Adrenal gland (tissue), 5 donors: Measurements from ENCODE around the gene UROC1.

Experiments used
- CTCF ChIP-seq, 6 experiments: fragments of 450-650 bp in 4 of 6; fragments of 200-600 bp in 2 of 6; sonication (generic) in 1 of 6; IDR thresholded peaks; 1 replicate in 5 of 6; 2 replicates in 1 of 6; pipeline versions ENCODE4 v1.5.1 to v1.8.0; 2016 to 2021; ENCODE audit warnings: antibody characterized with exemption in 6 of 6, mild to moderate bottlenecking in 2 of 6, moderate library complexity in 1 of 6
- POLR2A ChIP-seq, 2 donors: fragments of 450-650 bp; IDR thresholded peaks; one replicate each; pipeline ENCODE4 v1.6.1; 2017; ENCODE audit warnings: antibody characterized with exemption in 2 of 2, mild to moderate bottlenecking in 2 of 2, moderate library complexity in 1 of 2
- donor health status: DM: no; HTN: no; CAD: no.

GRCh38 chr3:126449621-126450051 is 67.9 kb downstream of the UROC1 start:
- no peak for TF ChIP-seq POLR2A (IDR thresholded peaks at IDR 0.05)
- no peak for TF ChIP-seq CTCF (IDR thresholded peaks at IDR 0.05)
